Neural cell (in vitro differentiated cells): ENCODE measurements around the gene PRTN3. TPM values are rescaled to one million over a fixed set of nuclear protein-coding genes. Genes with fewer than 3 reads are reported as not detected.
"Not testable (repeated sequence)": the region's sequence is repeated elsewhere in the genome, so short reads cannot be mapped to it uniquely, and the experiment has no call there.

Source experiments
- H2AFZ ChIP-seq: fragments of 200-600, 300-800 bp; sonication (generic), shearing (Covaris generic); 2 replicates; pipeline ENCODE4 v1.6.0; 2014; ENCODE audit warnings: low read depth, mild to moderate bottlenecking, antibody characterized with exemption, low read length, moderate library complexity
- H3F3A ChIP-seq: fragments of 200-600 bp; shearing (Covaris generic); 2 replicates; pipeline ENCODE4 v1.6.1; 2016; ENCODE audit warnings: mild to moderate bottlenecking, moderate library complexity, mixed read lengths, antibody characterized with exemption, low read length; ENCODE audit not compliant: insufficient read depth, poor library complexity, severe bottlenecking
- H3K27ac ChIP-seq: fragments of 200-600, 300-800 bp; sonication (generic), shearing (Covaris generic); 2 replicates; pipeline ENCODE4 v1.5.1; 2014; ENCODE audit warnings: mild to moderate bottlenecking, low read length, moderate library complexity
- H3K27me3 ChIP-seq: fragments of 300-800, 200-600 bp; sonication (generic), shearing (Covaris generic); 2 replicates; pipeline ENCODE4 v1.6.0; 2014; ENCODE audit warnings: mild to moderate bottlenecking, low read depth, low read length, moderate library complexity; ENCODE audit not compliant: insufficient read depth
- H3K36me3 ChIP-seq: fragments of 300-800, 200-600 bp; sonication (generic), shearing (Covaris generic); 2 replicates; pipeline ENCODE4 v1.5.1; 2014; ENCODE audit warnings: mild to moderate bottlenecking, antibody characterized with exemption, low read length, moderate library complexity; ENCODE audit not compliant: insufficient read depth
- H3K4me2 ChIP-seq: fragments of 300-800, 200-600 bp; sonication (generic), shearing (Covaris generic); 2 replicates; pipeline ENCODE4 v1.6.0; 2014; ENCODE audit warnings: mild to moderate bottlenecking, low read length
- H3K4me3 ChIP-seq: fragments of 300-800, 200-600 bp; sonication (generic), shearing (Covaris generic); 2 replicates; pipeline ENCODE4 v1.5.1; 2014; ENCODE audit warnings: mild to moderate bottlenecking, low read length, moderate library complexity
- H3K79me2 ChIP-seq: fragments of 200-600 bp; shearing (Covaris generic); replicated peaks from 2 replicates; pipeline ENCODE4 v1.6.0; 2014; ENCODE audit warnings: mild to moderate bottlenecking, low read length, moderate library complexity; ENCODE audit not compliant: insufficient read depth
- H3K9ac ChIP-seq: fragments of 300-800, 200-600 bp; sonication (generic), shearing (Covaris generic); 2 replicates; pipeline ENCODE4 v1.6.1; 2016; ENCODE audit warnings: mild to moderate bottlenecking, low read length, mixed read lengths
- H3K9me2 ChIP-seq: fragments of 200-600 bp; shearing (Covaris generic); 2 replicates; pipeline ENCODE4 v1.6.1; 2016; ENCODE audit warnings: mild to moderate bottlenecking, low read length, mixed read lengths; ENCODE audit not compliant: insufficient read depth
- H3K9me3 ChIP-seq: fragments of 200-600, 300-800 bp; sonication (generic), shearing (Covaris generic); 2 replicates; pipeline ENCODE4 v1.6.1; 2016; ENCODE audit warnings: mild to moderate bottlenecking, mixed run types, low read length, moderate library complexity, mixed read lengths
- H4K20me1 ChIP-seq: fragments of 200-600 bp; shearing (Covaris generic); 2 replicates; pipeline ENCODE4 v1.6.1; 2016; ENCODE audit warnings: mild to moderate bottlenecking, mixed run types; ENCODE audit not compliant: insufficient read depth
- EP300 ChIP-seq: fragments of 450-650 bp; conservative IDR thresholded peaks from 2 replicates; pipeline ENCODE4 v1.6.1; 2014; ENCODE audit warnings: antibody characterized with exemption, mild to moderate bottlenecking, moderate library complexity; ENCODE audit not compliant: poor library complexity, severe bottlenecking
- EZH2 ChIP-seq: fragments of 200-600, 300-800 bp; shearing (Covaris generic), sonication (generic); IDR thresholded peaks from 2 replicates; pipeline ENCODE4 v1.6.1; 2014; ENCODE audit warnings: antibody characterized with exemption, low read length, borderline replicate concordance, mild to moderate bottlenecking; ENCODE audit not compliant: insufficient read depth, poor library complexity, severe bottlenecking
- MXI1 ChIP-seq: fragments of 450-650 bp; conservative IDR thresholded peaks from 2 replicates; pipeline ENCODE4 v1.6.1; 2014; ENCODE audit warnings: antibody characterized with exemption, mild to moderate bottlenecking; ENCODE audit not compliant: poor library complexity, severe bottlenecking
- POLR2AphosphoS5 ChIP-seq: IDR thresholded peaks from 2 replicates; pipeline ENCODE4 v1.6.1; 2012
- RAD21 ChIP-seq: fragments of 450-650 bp; conservative IDR thresholded peaks from 2 replicates; pipeline ENCODE4 v1.6.1; 2014; ENCODE audit warnings: antibody characterized with exemption, mild to moderate bottlenecking, moderate library complexity
- REST ChIP-seq: IDR thresholded peaks from 2 replicates; pipeline ENCODE4 v1.6.1; 2012; ENCODE audit warnings: borderline replicate concordance
- SMC3 ChIP-seq: fragments of 450-650 bp; conservative IDR thresholded peaks from 2 replicates; pipeline ENCODE4 v1.6.1; 2014; ENCODE audit warnings: antibody characterized with exemption, mild to moderate bottlenecking, moderate library complexity; ENCODE audit not compliant: poor library complexity
- TAF1 ChIP-seq: IDR thresholded peaks from 2 replicates; pipeline ENCODE4 v1.6.1; 2012; ENCODE audit warnings: low read depth
- polyA plus RNA-seq: library from polyadenylated mRNA; depleted of rRNA; stranded (reverse); fragments of >200 nt; gene quantifications from 2 replicates; pipeline ENCODE4 v1.2.3, GENCODE V29; 2014
- TF ChIP-seq, protein P1 (sequence below): fragments of 450-650 bp; IDR thresholded peaks from 2 replicates; pipeline ENCODE4 v1.5.1; 2014; ENCODE audit warnings: antibody characterized with exemption, mild to moderate bottlenecking, moderate library complexity; ENCODE audit not compliant: poor library complexity, severe bottlenecking

PRTN3 gene
- polyA plus RNA-seq, 1 donor from 2014 or later, result not detected

GRCh38 chr19:835210-835810 is 5.5 kb upstream of the PRTN3 start:
- no peak overlapping the region for H3K4me2 ChIP-seq
- H3K27me3 ChIP-seq, result no peaks in the 10 kb centered on the region
- H3K36me3 ChIP-seq, result no peaks in the 10 kb centered on the region
- H3F3A ChIP-seq, result no peaks in the 10 kb centered on the region
- H3K9me2 ChIP-seq, result no peaks in the 10 kb centered on the region
- no peak overlapping the region for H3K27ac ChIP-seq
- no peaks in the 10 kb centered on the region for H4K20me1 ChIP-seq
- no peaks in the 10 kb centered on the region for H3K79me2 ChIP-seq
- H3K9me3 ChIP-seq, result no peaks in the 10 kb centered on the region
- H2AFZ ChIP-seq, result no peak overlapping the region
- H3K4me3 ChIP-seq, result no peak overlapping the region
- TF ChIP-seq EZH2, result no peak
- TF ChIP-seq, protein P1, sequence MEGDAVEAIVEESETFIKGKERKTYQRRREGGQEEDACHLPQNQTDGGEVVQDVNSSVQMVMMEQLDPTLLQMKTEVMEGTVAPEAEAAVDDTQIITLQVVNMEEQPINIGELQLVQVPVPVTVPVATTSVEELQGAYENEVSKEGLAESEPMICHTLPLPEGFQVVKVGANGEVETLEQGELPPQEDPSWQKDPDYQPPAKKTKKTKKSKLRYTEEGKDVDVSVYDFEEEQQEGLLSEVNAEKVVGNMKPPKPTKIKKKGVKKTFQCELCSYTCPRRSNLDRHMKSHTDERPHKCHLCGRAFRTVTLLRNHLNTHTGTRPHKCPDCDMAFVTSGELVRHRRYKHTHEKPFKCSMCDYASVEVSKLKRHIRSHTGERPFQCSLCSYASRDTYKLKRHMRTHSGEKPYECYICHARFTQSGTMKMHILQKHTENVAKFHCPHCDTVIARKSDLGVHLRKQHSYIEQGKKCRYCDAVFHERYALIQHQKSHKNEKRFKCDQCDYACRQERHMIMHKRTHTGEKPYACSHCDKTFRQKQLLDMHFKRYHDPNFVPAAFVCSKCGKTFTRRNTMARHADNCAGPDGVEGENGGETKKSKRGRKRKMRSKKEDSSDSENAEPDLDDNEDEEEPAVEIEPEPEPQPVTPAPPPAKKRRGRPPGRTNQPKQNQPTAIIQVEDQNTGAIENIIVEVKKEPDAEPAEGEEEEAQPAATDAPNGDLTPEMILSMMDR, result no peak
- TF ChIP-seq SMC3, result no peak
- no peak for TF ChIP-seq EP300
- TF ChIP-seq POLR2AphosphoS5, result no peak
- TF ChIP-seq TAF1, result no peak
- no peak for TF ChIP-seq MXI1
- TF ChIP-seq RAD21, result no peak
- TF ChIP-seq REST, result no peak
- H3K9ac ChIP-seq, result no peak overlapping the region

DNA sequence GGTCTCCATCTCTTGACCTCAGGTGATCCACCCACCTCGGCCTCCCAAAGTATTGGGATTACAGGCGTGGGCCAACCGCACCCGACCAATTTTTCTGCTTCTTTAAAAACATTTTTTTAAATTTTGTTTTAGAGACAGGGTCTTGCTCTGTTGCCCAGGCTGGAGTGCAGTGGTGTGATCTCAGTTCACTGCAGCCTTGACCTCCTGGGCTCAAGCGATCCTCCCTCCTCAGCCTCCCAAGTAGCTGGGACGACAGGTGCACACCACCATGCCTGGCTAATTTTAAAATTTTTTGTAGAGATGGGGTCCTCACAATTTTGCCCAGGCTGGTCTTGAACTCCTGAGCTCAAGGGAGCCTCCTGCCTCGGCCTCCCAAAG is 2.0 kb downstream of the PRTN3 start:
- H3K9me3 ChIP-seq, H3K27ac ChIP-seq, H4K20me1 ChIP-seq, H3K36me3 ChIP-seq, H3K79me2 ChIP-seq, H3K9me2 ChIP-seq, H3K4me2 ChIP-seq, H2AFZ ChIP-seq, H3K4me3 ChIP-seq, H3K9ac ChIP-seq, H3F3A ChIP-seq: not testable (repeated sequence)
- H3K27me3 ChIP-seq, result peaks cover 15% of the 10 kb centered on the region
